Endothelial cell of umbilical vein (primary cell): Measurements from ENCODE around the gene BANF2. TPM values are rescaled to one million over a fixed set of nuclear protein-coding genes. Genes with fewer than 3 reads are reported as not detected.

Experiments used
- BruUV-seq: library from RNA; stranded (reverse); fragments of 400-500 nt; replicated peaks from 2 replicates; lab custom pipeline; 2021; lab: Mats Ljungman, UMichigan
- CTCF ChIA-PET: fragments of 300-600, 350-600 bp; sonication (Branson Sonifier 250); formaldehyde crosslinking; loops from one replicate; lab custom pipeline; 2021; ENCODE audit warnings: antibody characterized with exemption, inconsistent platforms; lab: Charles Lee
- POLR2A ChIA-PET: fragments of 300-600, 350-600 bp; sonication (Branson Sonifier 250); formaldehyde crosslinking; loops from one replicate; lab custom pipeline; 2021; ENCODE audit warnings: antibody characterized with exemption, inconsistent platforms; lab: Charles Lee
- DNase-seq: peaks from one replicate; pipeline ENCODE4 v3.0.0-alpha.2; 2011; ENCODE audit warnings: low read depth, low spot score
- FAIRE-seq: peaks from 2 replicates; lab custom pipeline; 2011; peaks lifted over from hg19 to GRCh38; lab: Jason Lieb, UNC
- H2AFZ ChIP-seq: 2 replicates; pipeline ENCODE4 v1.6.0; 2012; ENCODE audit warnings: low read depth, low read length, control low read depth, inconsistent platforms
- H3K27ac ChIP-seq: 2 replicates; pipeline ENCODE4 v1.5.1; 2011; ENCODE audit warnings: low read depth, mild to moderate bottlenecking, control low read depth, low read length, moderate library complexity; ENCODE audit not compliant: insufficient read depth
- H3K27me3 ChIP-seq, 2 experiments: 2 replicates each; pipeline versions ENCODE4 v1.6.0 to v1.6.1; 2011; ENCODE audit warnings: low read length in 2 of 2, mixed read lengths in 1 of 2; ENCODE audit not compliant: control insufficient read depth in 2 of 2, insufficient read depth in 2 of 2
- H3K36me3 ChIP-seq, 2 experiments: 2 replicates in 1 of 2; 3 replicates in 1 of 2; pipeline ENCODE4 v1.5.1; 2011; ENCODE audit warnings: low read length in 2 of 2, mild to moderate bottlenecking in 1 of 2, moderate library complexity in 1 of 2; ENCODE audit not compliant: control insufficient read depth in 2 of 2, insufficient read depth in 2 of 2; ENCODE audit errors: extremely low read depth in 1 of 2
- H3K4me1 ChIP-seq: 3 replicates; pipeline ENCODE4 v1.5.1; 2011; ENCODE audit warnings: mild to moderate bottlenecking, low read length; ENCODE audit not compliant: control insufficient read depth, insufficient read depth; ENCODE audit errors: extremely low read depth
- H3K4me2 ChIP-seq: 2 replicates; pipeline ENCODE4 v1.6.1; 2011; ENCODE audit warnings: low read length, control low read depth, mixed read lengths; ENCODE audit not compliant: insufficient read depth
- H3K4me3 ChIP-seq, 3 experiments: fragments of 200-600 bp in 1 of 3; sonication (generic), shearing (Covaris generic) in 1 of 3; replicated peaks in 1 of 3; 2 replicates each; pipeline ENCODE4 v1.5.1; 2011 to 2016; ENCODE audit warnings: control low read depth in 3 of 3, low read length in 3 of 3, mild to moderate bottlenecking in 2 of 3, inconsistent platforms in 1 of 3, low read depth in 1 of 3, moderate library complexity in 1 of 3; ENCODE audit not compliant: insufficient read depth in 1 of 3
- H3K79me2 ChIP-seq: 2 replicates; pipeline ENCODE4 v1.6.0; 2012; ENCODE audit warnings: low read length, inconsistent platforms; ENCODE audit not compliant: control insufficient read depth, insufficient read depth
- H3K9ac ChIP-seq: replicated peaks from 2 replicates; pipeline ENCODE3; 2011; ENCODE audit warnings: low read length, control low read depth; ENCODE audit not compliant: insufficient read depth; ENCODE audit errors: extremely low read depth
- H3K9me1 ChIP-seq: replicated peaks from 3 replicates; pipeline ENCODE4 v1.6.0; 2011; ENCODE audit warnings: mild to moderate bottlenecking, low read length; ENCODE audit not compliant: control insufficient read depth, insufficient read depth; ENCODE audit errors: extremely low read depth
- H3K9me3 ChIP-seq: replicated peaks from 2 replicates; pipeline ENCODE4 v1.5.1; 2012; ENCODE audit warnings: low read length, inconsistent platforms; ENCODE audit not compliant: control insufficient read depth, insufficient read depth
- H4K20me1 ChIP-seq: replicated peaks from 2 replicates; pipeline ENCODE3; 2011; ENCODE audit warnings: mild to moderate bottlenecking, low read length; ENCODE audit not compliant: control insufficient read depth, insufficient read depth; ENCODE audit errors: extremely low read depth
- EZH2 ChIP-seq: IDR thresholded peaks from 2 replicates; pipeline ENCODE4 v1.6.1; 2012; ENCODE audit warnings: borderline replicate concordance, low read depth, mild to moderate bottlenecking, moderate library complexity, low read length, inconsistent platforms; ENCODE audit not compliant: severe bottlenecking
- FOS ChIP-seq: IDR thresholded peaks from 2 replicates; pipeline ENCODE4 v1.6.1; 2011; ENCODE audit warnings: mild to moderate bottlenecking, low read length, moderate library complexity, borderline replicate concordance; ENCODE audit not compliant: insufficient read depth
- GATA2 ChIP-seq: IDR thresholded peaks from 2 replicates; pipeline ENCODE4 v1.7.0; 2011; ENCODE audit warnings: low read depth, mild to moderate bottlenecking, moderate library complexity, mixed read lengths, low read length; ENCODE audit not compliant: insufficient read length, insufficient read depth
- JUN ChIP-seq: IDR thresholded peaks from 2 replicates; pipeline ENCODE4 v1.6.1; 2011; ENCODE audit warnings: borderline replicate concordance, low read depth; ENCODE audit not compliant: insufficient read length, insufficient read depth
- MYC ChIP-seq: IDR thresholded peaks from one replicate; pipeline ENCODE4 v1.6.1; 2011; ENCODE audit warnings: mild to moderate bottlenecking, low read depth, low read length
- POLR2A ChIP-seq: IDR thresholded peaks from 2 replicates; pipeline ENCODE4 v1.6.1; 2012; ENCODE audit warnings: low read depth, mild to moderate bottlenecking, control low read depth, low read length
- POLR2AphosphoS5 ChIP-seq: IDR thresholded peaks from 2 replicates; pipeline ENCODE4 v1.6.1; 2012; ENCODE audit warnings: low read depth, mild to moderate bottlenecking, control low read depth, low read length, moderate library complexity; ENCODE audit not compliant: insufficient read depth
- dilution Hi-C: fragments of 300-500 bp; cut with MboI; formaldehyde crosslinking; loops from one replicate; pipeline ENCODE4 v1.15.0; 2019; ENCODE audit warnings: low sequenced_read_pairs; ENCODE audit not compliant: extremely low pct_ligation_motif_present
- intact Hi-C: fragments of 100-400 bp; cut with micrococcal nuclease; formaldehyde crosslinking; loops from one replicate; pipeline ENCODE4 v1.10.0; 2022
- polyA plus RNA-seq, 4 experiments: library from polyadenylated mRNA; depleted of rRNA in 3 of 4; stranded (reverse) in 3 of 4; unstranded in 1 of 4; fragments of >200 nt; gene quantifications; 2 replicates each; pipeline versions ENCODE4 v1.2.1 to v1.2.3, GENCODE V29; 2011 to 2012; ENCODE audit warnings: missing spikeins in 1 of 4
- total RNA-seq: library from RNA; stranded (reverse); gene quantifications from 2 replicates; pipeline ENCODE4 v1.2.3, GENCODE V29; 2021
- TF ChIP-seq, protein P1 (sequence below), 2 donors: IDR thresholded peaks; 1 replicate in 1 of 2; 2 replicates in 1 of 2; pipeline ENCODE4 v1.5.1; 2011; ENCODE audit warnings: low read length in 2 of 2, mild to moderate bottlenecking in 2 of 2, moderate library complexity in 2 of 2, control low read depth in 1 of 2, inconsistent platforms in 1 of 2, low read depth in 1 of 2; ENCODE audit not compliant: insufficient read depth in 1 of 2; ENCODE audit errors: extremely low read depth in 1 of 2
- TF ChIP-seq, protein P2 (sequence below): IDR thresholded peaks from 2 replicates; pipeline ENCODE4 v1.6.1; 2011; ENCODE audit not compliant: insufficient read depth, insufficient read length

BANF2 gene
- total and polyA plus RNA-seq, 2 donors (not counting 3 experiments of a cell fraction or from before 2014, with no cell fraction given) = not detected

DNA sequence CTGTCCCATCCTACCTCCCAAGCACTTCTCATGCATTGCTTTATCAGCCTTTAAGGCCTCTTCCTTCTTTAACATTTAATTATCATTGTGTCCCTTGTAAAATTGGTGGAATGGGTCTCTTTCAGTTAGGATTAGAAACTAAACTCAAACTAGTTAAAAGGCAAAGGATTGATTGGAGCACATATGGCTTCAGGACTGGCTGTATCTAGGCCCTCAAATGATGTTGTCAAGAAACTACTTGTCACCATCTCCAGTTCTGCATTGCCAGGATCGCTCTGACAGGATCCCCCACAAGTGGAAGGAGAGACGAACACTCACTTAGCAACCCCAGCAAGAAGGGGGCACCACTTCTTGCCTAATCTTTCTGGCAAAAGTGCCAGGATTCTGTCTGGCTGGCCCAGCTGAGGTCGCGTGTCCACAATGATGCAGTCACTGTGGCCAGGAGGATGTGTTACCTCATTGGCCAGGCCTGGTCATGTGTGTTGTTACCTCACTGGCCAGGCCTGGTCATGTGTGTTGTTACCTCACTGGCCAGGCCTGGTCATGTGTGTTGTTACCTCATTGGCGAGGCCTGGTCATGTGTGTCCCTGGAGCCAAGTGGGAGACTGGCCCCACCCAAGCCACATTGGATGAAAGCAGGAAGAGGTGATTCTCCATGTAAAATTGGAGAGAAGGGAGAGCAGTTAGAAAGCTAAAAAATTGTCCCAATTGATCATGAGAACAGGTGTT, 5.0 kb downstream of the BANF2 start:
- CTCF ChIA-PET = no interaction called here
- POLR2A ChIA-PET = no interaction called here
- Histone ChIP-seq H4K20me1 (no peaks in the 10 kb centered on the region), H3K9me1 (no peaks in the 10 kb centered on the region), H3K27ac (no peak overlapping the region), H3K9ac (no peak overlapping the region), H3K4me3 (no peak overlapping the region), H3K4me1 (no peaks in the 10 kb centered on the region), H3K4me2 (no peak overlapping the region), H3K27me3 (no peaks in the 10 kb centered on the region), H2AFZ (no peak overlapping the region), H3K9me3 (no peaks in the 10 kb centered on the region), H3K79me2 (no peaks in the 10 kb centered on the region), H3K36me3 (no peaks in the 10 kb centered on the region)
- TF ChIP-seq POLR2AphosphoS5 (no peak), JUN (no peak), GATA2 (no peak), FOS (no peak), MYC (no peak), EZH2 (no peak), POLR2A (no peak)
- TF ChIP-seq, protein P1, sequence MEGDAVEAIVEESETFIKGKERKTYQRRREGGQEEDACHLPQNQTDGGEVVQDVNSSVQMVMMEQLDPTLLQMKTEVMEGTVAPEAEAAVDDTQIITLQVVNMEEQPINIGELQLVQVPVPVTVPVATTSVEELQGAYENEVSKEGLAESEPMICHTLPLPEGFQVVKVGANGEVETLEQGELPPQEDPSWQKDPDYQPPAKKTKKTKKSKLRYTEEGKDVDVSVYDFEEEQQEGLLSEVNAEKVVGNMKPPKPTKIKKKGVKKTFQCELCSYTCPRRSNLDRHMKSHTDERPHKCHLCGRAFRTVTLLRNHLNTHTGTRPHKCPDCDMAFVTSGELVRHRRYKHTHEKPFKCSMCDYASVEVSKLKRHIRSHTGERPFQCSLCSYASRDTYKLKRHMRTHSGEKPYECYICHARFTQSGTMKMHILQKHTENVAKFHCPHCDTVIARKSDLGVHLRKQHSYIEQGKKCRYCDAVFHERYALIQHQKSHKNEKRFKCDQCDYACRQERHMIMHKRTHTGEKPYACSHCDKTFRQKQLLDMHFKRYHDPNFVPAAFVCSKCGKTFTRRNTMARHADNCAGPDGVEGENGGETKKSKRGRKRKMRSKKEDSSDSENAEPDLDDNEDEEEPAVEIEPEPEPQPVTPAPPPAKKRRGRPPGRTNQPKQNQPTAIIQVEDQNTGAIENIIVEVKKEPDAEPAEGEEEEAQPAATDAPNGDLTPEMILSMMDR (IDR thresholded peaks at IDR 0.05; ENCODE audit: extremely low read depth in 1 of 2, insufficient read depth in 1 of 2, low read depth in 1 of 2, low read length in 2 of 2) = no peak
- TF ChIP-seq, protein P2, sequence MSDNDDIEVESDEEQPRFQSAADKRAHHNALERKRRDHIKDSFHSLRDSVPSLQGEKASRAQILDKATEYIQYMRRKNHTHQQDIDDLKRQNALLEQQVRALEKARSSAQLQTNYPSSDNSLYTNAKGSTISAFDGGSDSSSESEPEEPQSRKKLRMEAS = no peak
- intact Hi-C loops = no loop called here
- dilution Hi-C loops = no loop called here
- DNase-seq (no peak), FAIRE-seq (no peak)
- no TSS peak for BruUV-seq
